Heart left ventricle (tissue), 13 donors: ENCODE results near the gene FUBP1.

Experiments
- POLR2A ChIP-seq, 2 donors: fragments of 450-650 bp; IDR thresholded peaks; one replicate each; pipeline ENCODE4 v1.6.1; 2017; ENCODE audit warnings: antibody characterized with exemption in 2 of 2, mild to moderate bottlenecking in 2 of 2, moderate library complexity in 2 of 2
- TF ChIP-seq, protein P1 (sequence below), 12 donors: fragments of 200-600 bp; sonication (generic) in 4 of 12; IDR thresholded peaks; one replicate each; pipeline versions ENCODE4 v1.5.0 to v1.8.0; 2018 to 2022; ENCODE audit warnings: antibody characterized with exemption in 12 of 12, mild to moderate bottlenecking in 5 of 12
- donor health status: ischemic (EF 13 %, LVEDD 7.1; RV severe dilation, severe dysfunction).
- donor health status: DM: no; HTN: yes; CAD: no.
- donor health status: DM: no; HTN: no; CAD: no.
- donor health status: ischemic (EF 25% LVEDD 6.9; RV normal size, moderate dysfunction).
- donor health status: ischemic (EF 25% LVEDD 5.7; RV mildly dilated, moderate dysfunction).
- donor health status: ischemic (EF 35%, LVEDD 5.7; RV mildly dilated, moderate dysfunction).
- donor health status: nonischemic (EF 11% LVEDD 7.7; RV severe dilation, severe dysfunction).
- donor health status: DM: yes; HTN: yes; CAD: no.
- donor health status: PGD.
- donor health status: ischemic (EF 29% LVEDD 5.4; RV normal size, mild dysfunction).
- donor health status: nonischemic (EF 23%, LVEDD 6.1; RV moderate dilation, normal function).

DNA sequence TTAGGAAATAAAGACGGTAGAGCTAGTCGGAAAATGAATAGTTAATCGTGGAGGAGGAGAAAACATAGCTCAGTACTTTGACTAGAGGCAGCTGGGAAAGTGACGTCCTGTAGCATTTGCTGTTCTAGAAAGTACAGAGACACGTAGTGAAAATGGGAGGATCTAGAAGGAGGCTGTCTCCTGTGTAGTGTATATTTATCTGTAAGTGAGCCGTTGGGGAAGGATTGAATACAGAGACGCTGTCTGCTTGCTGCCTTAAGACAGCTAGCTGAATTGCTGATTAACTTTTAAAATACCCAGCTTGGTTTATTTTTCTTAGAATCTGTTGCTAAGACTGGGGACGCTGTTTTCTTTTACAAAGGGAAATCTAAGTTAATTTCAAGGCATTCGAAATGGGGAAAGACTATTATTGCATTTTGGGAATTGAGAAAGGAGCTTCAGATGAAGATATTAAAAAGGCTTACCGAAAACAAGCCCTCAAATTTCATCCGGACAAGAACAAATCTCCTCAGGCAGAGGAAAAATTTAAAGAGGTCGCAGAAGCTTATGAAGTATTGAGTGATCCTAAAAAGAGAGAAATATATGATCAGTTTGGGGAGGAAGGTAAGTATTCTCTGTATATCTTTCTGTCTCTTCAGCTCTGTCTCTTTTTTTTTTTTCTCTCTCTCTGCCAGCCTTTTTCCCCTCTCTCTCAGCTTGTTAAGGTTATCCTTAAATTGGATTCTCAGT lies 26.0 kb upstream of the FUBP1 start, which contains the start of gene DNAJB4:
- TF ChIP-seq, protein P1, sequence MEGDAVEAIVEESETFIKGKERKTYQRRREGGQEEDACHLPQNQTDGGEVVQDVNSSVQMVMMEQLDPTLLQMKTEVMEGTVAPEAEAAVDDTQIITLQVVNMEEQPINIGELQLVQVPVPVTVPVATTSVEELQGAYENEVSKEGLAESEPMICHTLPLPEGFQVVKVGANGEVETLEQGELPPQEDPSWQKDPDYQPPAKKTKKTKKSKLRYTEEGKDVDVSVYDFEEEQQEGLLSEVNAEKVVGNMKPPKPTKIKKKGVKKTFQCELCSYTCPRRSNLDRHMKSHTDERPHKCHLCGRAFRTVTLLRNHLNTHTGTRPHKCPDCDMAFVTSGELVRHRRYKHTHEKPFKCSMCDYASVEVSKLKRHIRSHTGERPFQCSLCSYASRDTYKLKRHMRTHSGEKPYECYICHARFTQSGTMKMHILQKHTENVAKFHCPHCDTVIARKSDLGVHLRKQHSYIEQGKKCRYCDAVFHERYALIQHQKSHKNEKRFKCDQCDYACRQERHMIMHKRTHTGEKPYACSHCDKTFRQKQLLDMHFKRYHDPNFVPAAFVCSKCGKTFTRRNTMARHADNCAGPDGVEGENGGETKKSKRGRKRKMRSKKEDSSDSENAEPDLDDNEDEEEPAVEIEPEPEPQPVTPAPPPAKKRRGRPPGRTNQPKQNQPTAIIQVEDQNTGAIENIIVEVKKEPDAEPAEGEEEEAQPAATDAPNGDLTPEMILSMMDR (IDR thresholded peaks at IDR 0.05): no peak
- peak; percentile 98 to 99 for TF ChIP-seq POLR2A (IDR thresholded peaks at IDR 0.05)
